T-helper 17 cell (primary cell): ENCODE measurements around the gene CYP26B1. TPM values are rescaled to one million over a fixed set of nuclear protein-coding genes. Genes with fewer than 3 reads are reported as not detected.

ENCODE experiments used
- ATAC-seq: fragments of 150-1000 bp; cut with Tn5 transposase; 2 replicates; pipeline ENCODE4 v1.10.0; 2021; ENCODE audit warnings: mild to moderate bottlenecking, moderate library complexity
- DNase-seq, 3 donors: peaks; one replicate each; pipeline versions ENCODE4 v3.0.0 to v3.0.0-alpha.2; 2020 to 2021
- H3K9me3 ChIP-seq: one replicate; pipeline ENCODE4 v1.7.0; 2013; ENCODE audit warnings: low read length, mild to moderate bottlenecking; ENCODE audit not compliant: control insufficient read depth, poor library complexity, severe bottlenecking
- H3K27ac Mint-ChIP-seq: one replicate; pipeline ENCODE4 v1.8.0; 2022; ENCODE audit warnings: mild to moderate bottlenecking, moderate library complexity, mixed read lengths
- H3K27me3 Mint-ChIP-seq: one replicate; pipeline ENCODE4 v1.8.0; 2022; ENCODE audit warnings: mixed read lengths
- H3K36me3 Mint-ChIP-seq: one replicate; pipeline ENCODE4 v1.8.0; 2022; ENCODE audit warnings: low read depth, mixed read lengths
- H3K4me1 Mint-ChIP-seq: one replicate; pipeline ENCODE4 v1.8.0; 2022; ENCODE audit warnings: mild to moderate bottlenecking, mixed read lengths
- H3K4me3 Mint-ChIP-seq: one replicate; pipeline ENCODE4 v1.8.0; 2022; ENCODE audit warnings: mild to moderate bottlenecking, moderate library complexity, mixed read lengths
- total RNA-seq, 4 donors: library from RNA in 2 of 4; stranded (reverse) in 2 of 4; gene quantifications; one replicate each; pipeline ENCODE4 v1.2.3 and lab custom pipeline; 2022 to 2026

Gene CYP26B1
- total RNA-seq, 2 donors from 2014 or later = not detected

DNA sequence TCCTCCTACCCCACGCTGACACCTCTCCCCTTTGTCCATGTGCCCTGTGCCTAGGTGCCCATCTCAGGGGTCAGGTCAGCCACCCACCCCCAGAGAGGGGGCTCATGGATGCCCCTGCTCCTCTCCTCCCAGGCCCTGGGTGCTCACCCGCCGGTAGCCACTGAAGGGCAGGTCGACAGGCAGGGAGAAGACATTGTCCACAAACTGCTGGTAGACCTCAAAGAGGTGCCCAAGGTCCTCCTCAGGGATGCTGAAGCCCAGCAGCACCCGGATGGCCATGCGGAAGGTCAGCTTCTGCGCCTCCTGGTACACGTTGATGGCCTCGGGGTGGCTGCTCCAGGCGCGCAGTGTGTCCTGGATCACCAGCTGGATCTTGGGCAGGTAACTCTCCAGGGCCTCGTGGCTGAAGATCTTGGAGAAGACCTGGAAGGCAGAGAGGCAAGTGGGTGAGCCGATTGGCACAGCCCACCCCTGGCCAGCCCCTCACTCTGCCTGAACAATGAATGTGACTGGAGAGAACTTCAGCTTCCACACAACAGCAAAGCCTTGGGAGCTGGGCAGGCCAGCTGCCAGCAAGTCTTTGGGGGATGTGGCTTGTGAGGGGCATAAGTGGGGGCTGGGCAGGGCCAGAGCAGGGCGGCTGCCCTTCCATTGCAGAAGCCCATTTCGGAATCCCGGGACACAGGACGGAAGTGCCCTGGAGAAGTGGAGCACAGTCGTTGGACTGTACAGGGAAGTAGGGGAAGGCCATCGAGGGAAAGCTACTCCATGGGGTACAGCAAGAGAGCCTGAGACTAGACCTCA lies 12.5 kb downstream of the CYP26B1 start:
- Mint-ChIP-seq H3K4me3 (no peak overlapping the region), H3K27ac (no peak overlapping the region), H3K36me3 (no peaks in the 10 kb centered on the region), H3K27me3 (peaks cover 31% of the 10 kb centered on the region), H3K4me1 (peaks cover 3% of the 10 kb centered on the region)
- ATAC-seq = no peak
- H3K9me3 ChIP-seq = no peaks in the 10 kb centered on the region
- DNase-seq = no peak

DNA sequence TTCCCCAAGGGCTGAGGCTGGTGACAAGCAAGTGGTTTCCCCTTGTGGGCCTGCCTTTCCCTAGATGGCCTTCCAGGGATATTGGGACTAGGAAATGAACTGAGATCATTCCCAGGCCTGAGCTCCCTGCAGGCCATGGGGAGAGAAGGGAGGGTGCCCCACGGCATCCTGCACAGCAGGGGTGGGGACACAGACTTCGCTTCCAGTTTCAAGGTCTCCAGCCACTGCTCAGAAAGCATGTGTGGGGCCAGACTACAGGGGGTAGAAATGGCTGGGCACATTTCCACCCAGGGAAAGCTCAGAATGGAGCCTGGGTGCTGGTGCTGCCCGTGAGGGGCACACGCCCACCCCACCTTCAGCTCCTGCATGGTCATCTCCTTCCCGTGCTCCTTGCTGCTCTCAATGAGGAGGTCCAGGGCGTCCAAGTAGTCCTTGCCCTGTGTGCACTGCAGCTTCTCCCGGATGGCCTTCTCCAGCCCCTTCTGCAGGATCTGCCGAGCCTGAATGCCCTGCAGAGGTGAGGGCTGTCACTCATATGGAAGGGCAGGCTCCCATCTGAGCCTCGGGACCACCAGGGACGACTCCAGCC lies 13.2 kb downstream of the CYP26B1 start:
- no peaks in the 10 kb centered on the region for H3K36me3 Mint-ChIP-seq
- H3K4me1 Mint-ChIP-seq = peaks cover 3% of the 10 kb centered on the region
- peaks cover 33% of the 10 kb centered on the region for H3K27me3 Mint-ChIP-seq
- H3K4me3 Mint-ChIP-seq = no peak overlapping the region
- H3K9me3 ChIP-seq = no peaks in the 10 kb centered on the region
- no peak for DNase-seq
- ATAC-seq = no peak
- no peak overlapping the region for H3K27ac Mint-ChIP-seq

DNA sequence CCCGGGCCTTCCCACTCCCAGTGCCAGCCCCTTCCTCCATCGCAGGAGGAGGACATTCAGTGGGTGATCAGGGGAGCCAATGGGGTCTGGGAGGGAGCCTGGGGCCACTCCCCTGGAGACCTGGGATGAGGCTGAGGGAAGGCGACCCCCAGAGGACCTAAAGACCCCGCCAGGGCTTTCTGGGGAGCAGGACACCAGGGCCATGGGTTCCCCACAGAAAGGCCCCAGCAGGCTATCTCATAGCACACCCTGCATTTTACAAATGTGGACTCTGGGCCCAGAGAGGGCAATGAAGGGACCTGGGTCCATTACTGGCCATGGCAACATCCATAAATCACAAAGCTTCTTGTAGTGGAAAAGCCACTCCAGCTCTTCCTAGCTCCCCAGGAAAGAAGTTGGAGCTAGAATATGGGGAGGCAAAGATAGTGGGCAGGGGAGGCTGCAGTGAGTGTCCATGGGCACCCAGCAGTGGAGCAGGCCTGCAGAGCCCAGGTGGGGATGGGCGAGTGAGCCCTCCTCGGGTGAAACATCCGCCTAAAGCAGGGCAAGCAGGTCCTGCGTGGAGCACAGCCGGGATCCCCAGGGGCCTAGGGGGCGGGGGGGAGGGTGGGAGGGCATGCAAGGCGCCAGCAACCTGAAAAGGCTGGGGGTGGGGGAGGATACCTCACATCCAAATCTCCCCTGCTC lies 13.8 kb downstream of the CYP26B1 start:
- H3K9me3 ChIP-seq = no peaks in the 10 kb centered on the region
- DNase-seq (no peak), ATAC-seq (no peak)
- Mint-ChIP-seq H3K27me3 (peaks cover 35% of the 10 kb centered on the region), H3K36me3 (no peaks in the 10 kb centered on the region), H3K4me1 (peaks cover 3% of the 10 kb centered on the region), H3K27ac (no peak overlapping the region), H3K4me3 (no peak overlapping the region)

DNA sequence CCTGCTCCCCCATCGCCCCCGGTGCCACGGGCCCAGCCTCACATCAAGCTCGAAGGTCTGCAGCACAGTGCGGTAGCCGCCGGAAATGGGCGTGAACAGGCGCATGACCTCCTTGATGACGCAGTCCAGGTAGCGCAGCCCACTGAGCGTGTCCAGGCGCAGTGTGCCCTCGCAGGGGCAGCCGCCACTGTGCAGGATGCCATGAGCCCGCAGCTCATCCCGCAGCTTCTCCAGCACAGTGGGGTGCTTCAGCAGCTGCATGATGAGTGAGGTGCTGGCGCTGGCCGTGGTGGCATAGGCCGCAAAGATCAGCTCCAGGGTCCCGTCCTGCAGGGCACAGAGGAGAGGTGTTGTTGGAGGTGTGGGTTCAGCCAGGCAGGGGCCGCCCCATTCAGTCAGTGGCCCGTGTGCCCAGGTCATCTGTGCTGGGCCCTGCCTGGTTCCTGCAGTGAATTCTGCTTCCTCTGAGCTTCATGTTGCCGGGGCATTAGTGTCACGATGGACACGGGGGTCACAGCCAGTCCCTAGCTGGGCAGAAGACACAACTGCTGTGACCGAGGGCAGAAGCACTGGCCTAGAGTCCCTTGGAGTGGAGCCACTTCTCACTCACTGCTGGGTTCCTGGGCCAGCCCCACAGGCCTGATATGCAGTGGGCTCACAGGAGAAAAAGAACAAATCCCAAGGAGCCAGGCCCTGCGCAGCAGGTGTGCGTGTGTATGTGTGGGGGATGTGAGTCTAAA lies 14.5 kb downstream of the CYP26B1 start:
- Mint-ChIP-seq H3K4me3 (no peak overlapping the region), H3K4me1 (peaks cover 3% of the 10 kb centered on the region), H3K36me3 (no peaks in the 10 kb centered on the region), H3K27me3 (peaks cover 41% of the 10 kb centered on the region), H3K27ac (no peak overlapping the region)
- ATAC-seq (no peak), DNase-seq (peak in 1 of 3 donors; percentile 4)
- no peaks in the 10 kb centered on the region for H3K9me3 ChIP-seq

DNA sequence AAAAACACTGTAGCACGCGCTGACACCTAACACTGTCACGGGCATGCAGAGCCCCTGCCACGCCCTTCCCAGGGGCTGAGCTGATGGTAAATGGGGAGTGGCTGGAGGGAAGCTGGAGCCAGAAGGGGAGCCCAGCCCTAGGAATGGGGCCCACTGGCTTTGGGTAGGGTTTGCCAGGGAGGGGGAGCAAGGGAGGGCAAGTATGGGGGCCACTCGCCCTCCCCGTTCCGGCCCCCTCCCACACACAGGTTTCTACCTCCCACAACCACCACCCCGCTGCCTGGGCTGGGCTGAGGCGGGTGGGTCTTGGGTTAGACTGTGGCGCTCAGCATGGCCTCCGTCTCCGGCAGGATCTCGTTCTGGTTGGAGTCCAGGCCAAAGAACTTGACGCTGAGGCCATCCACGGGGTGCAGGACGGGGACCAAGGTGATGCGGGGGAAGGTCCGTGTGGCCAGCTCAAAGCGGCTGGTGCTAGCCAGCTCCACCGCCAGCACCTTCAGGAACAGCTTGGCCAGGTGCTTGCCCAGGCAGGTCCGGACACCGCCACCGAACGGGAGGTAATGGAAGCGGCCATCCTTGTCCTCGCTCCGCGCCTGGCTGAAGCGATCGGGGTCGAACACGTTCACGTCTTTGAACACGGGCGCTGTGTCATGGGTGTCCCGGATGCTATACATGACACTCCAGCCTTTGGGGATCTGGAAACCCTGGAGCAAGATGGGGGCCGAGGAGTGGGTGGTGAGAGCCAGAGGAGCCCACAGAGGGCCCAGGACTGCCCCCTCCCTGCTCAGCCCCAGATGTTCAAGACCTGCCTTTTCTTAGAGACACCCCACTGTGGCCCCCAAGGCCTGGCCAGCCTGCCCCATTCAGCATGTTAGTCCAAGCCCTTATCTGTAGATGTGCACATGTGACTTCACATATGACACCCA lies 15.5 kb downstream of the CYP26B1 start:
- Mint-ChIP-seq H3K27me3 (peaks cover 37% of the 10 kb centered on the region), H3K4me1 (no peaks in the 10 kb centered on the region), H3K36me3 (no peaks in the 10 kb centered on the region), H3K27ac (no peak overlapping the region), H3K4me3 (no peak overlapping the region)
- DNase-seq (peak in 1 of 3 donors; percentile 7), ATAC-seq (no peak)
- no peaks in the 10 kb centered on the region for H3K9me3 ChIP-seq

DNA sequence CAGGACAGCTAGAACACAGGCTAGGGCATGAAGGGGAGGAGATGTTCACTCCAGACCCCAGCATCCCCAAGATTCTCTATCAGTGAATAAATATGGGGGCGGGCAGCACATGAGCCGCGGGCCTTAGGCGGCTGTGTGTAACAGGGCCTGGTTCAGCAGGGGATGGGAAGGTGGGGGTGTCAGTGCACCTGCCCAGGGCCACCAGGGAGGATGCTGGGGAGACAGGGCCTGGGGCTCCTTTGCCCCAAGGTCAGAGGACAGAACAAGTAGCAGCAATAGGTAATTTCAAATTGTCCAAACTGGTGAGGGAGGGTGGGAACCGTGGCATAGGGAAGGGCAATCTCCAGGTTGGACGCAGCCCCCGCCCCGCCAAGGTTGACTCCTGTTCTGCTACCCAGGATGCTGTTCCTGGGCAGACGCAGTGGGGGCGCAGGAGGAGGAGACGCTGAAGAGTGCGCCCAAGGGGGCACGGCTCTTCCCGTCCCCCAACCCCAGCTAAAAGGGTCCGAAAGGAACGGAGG lies 16.2 kb downstream of the CYP26B1 start:
- DNase-seq = no peak
- H3K36me3 Mint-ChIP-seq = no peaks in the 10 kb centered on the region
- ATAC-seq = no peak
- no peak overlapping the region for H3K4me3 Mint-ChIP-seq
- no peak overlapping the region for H3K27ac Mint-ChIP-seq
- H3K27me3 Mint-ChIP-seq = peaks cover 40% of the 10 kb centered on the region
- no peaks in the 10 kb centered on the region for H3K9me3 ChIP-seq
- no peaks in the 10 kb centered on the region for H3K4me1 Mint-ChIP-seq

DNA sequence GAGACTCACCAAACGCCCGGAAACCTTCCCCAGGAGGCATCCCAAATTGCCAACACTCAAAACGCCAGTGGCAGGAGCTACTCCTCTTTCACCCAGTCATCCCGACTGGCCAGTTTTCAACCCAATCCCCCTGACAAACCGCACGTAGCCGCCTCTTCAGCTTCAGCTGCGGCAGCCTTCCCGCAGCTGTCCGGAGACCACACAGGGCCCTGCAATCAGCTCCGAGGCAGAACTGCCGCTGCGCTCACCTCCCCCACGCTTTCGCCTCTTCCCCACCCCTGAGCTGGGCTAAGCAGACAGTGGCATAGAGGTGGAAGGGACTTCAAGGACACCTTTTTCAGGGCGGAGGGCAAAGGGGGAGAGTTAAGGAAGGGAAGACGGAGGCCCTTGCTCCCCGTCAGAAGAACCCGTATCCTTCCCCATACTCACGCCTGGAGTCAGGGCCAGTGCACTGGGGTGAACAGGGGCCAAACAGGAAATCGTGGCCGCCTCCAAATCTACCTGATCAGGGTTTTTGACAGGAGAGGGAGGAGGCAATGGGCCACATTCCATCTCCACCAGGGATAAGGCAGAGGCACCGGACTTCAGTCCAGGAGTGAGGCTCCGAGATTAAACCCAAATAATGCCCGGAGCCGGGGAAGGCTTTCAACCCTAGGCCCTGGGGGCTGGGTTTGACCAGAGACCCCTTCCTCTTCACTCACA lies 16.9 kb downstream of the CYP26B1 start:
- no peak overlapping the region for H3K4me3 Mint-ChIP-seq

DNA sequence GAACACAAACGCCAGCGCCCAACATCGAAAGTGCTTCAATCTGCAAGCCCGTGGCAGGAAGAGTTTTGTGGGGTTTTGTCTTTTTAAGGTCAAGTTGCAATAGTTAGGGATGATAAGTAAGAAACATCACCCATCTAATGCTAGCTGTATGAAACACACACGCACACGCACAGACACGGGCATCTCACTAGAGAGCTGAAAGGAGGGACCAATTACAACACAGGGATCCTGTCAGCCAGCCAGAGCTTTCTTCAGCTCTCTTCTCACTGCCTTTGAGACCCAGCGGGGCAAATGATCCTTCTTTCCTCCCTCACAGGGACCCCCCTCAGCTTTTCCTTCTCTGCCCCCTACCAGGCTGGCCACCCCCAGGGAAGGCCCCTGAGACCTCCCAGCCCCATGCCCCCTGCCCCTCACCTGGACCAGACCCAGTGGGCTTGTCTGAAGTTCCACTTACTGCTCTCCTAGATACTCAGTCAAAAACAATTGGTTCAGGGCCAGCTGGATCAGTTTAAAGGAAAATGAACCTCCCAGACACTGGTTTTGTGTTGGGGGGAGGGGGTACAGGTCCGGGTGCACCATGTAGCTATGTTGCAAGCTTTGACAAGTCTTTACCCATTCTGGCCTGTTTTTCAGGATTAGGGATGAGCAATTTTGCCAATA lies 17.9 kb downstream of the CYP26B1 start:
- ATAC-seq = no peak
- Mint-ChIP-seq H3K27me3 (peaks cover 36% of the 10 kb centered on the region), H3K27ac (no peak overlapping the region), H3K4me1 (no peaks in the 10 kb centered on the region), H3K4me3 (no peak overlapping the region), H3K36me3 (no peaks in the 10 kb centered on the region)
- DNase-seq = peak in 1 of 3 donors; percentile 0
- H3K9me3 ChIP-seq = no peaks in the 10 kb centered on the region

More for the DNA sequence above, 16.9 kb downstream of the CYP26B1 start:
- H3K36me3 Mint-ChIP-seq = no peaks in the 10 kb centered on the region
- H3K9me3 ChIP-seq = no peaks in the 10 kb centered on the region
- DNase-seq = peak in 1 of 3 donors; percentile 4
- ATAC-seq = no peak
- H3K27me3 Mint-ChIP-seq = peaks cover 43% of the 10 kb centered on the region
- no peak overlapping the region for H3K27ac Mint-ChIP-seq
- no peaks in the 10 kb centered on the region for H3K4me1 Mint-ChIP-seq

DNA sequence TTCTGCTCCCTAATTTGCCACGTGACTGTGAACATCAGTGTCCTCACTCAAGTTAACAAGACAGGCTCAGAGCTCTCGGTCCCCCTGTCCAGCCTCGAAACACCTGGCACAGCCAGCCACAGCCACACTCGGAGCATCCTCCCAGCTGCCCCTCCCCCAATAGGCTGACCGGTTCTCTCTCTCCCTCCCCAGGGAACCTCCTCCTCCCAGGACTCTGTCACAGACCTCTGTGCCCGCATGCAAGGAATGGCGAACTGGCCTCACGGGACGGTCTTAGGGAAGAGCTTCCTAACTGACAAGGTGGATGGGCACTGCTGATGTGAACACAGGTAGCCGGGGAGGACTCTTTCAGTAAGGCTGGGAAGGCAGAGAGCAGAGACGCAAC lies 18.8 kb downstream of the CYP26B1 start:
- Mint-ChIP-seq H3K27me3 (peaks cover 36% of the 10 kb centered on the region), H3K4me3 (no peak overlapping the region), H3K4me1 (no peaks in the 10 kb centered on the region), H3K27ac (no peak overlapping the region), H3K36me3 (no peaks in the 10 kb centered on the region)
- ATAC-seq = no peak
- DNase-seq = peak in 1 of 3 donors; percentile 2
- H3K9me3 ChIP-seq = no peaks in the 10 kb centered on the region

DNA sequence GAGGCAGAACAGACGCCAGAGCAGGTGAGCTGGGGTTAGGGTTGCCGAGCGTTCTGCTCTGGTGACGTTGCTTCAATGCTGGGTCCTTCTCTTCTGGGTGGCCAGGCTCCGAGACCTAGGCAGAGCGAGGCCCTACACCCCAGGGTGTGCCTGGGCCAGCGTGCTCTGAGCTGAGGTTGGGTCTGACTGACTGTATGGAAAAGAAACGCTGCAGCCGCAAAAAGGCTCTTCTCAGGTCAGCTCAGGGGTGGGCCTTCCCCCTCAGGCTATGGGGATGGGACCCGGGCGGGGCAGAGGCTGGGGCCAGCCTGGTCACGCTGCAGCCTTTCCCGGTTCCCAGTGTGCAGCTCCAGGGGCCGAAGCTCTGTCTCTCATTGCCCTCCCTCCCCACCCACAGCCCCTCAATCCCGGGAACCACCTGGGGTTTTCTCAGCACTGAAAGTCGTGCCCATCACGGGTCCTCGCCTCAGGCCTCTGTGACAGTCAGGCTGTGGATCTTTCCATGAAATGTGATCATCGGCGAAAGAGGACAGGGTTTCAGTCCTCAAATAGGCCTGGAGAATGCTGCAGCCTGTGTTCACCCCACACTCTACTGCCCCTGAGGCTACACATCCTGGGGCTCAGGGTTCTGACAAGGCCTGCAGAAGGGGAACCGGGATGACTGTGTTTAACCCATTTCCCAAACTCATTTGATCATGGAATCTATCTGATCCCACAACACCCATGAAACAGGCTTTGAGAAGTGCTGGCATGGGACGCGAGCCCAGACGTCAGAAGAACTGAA lies 19.4 kb downstream of the CYP26B1 start:
- no peak for DNase-seq
- H3K27me3 Mint-ChIP-seq = peaks cover 36% of the 10 kb centered on the region
- no peak for ATAC-seq

More for the DNA sequence above, 19.4 kb downstream of the CYP26B1 start:
- H3K9me3 ChIP-seq = no peaks in the 10 kb centered on the region
- Mint-ChIP-seq H3K4me3 (no peak overlapping the region), H3K4me1 (no peaks in the 10 kb centered on the region), H3K36me3 (no peaks in the 10 kb centered on the region), H3K27ac (no peak overlapping the region)
